H4 (cell line): ENCODE results near the gene GTF2A1L. TPM values are rescaled to one million over a fixed set of nuclear protein-coding genes. Genes with fewer than 3 reads are reported as not detected.

ENCODE experiments used
- total RNA-seq: library from RNA; depleted of rRNA; stranded (reverse); fragments of >200 nt; shearing (Covaris generic); gene quantifications from 2 replicates; pipeline ENCODE4 v1.2.3, GENCODE V29; 2014; rRNA removed

GTF2A1L gene
- total RNA-seq, 1 experiment from 2014 or later: 0.60 TPM

Other genes with a start within 250 kb of the GTF2A1L start
- gene PPP1R21, start 177.1 kb upstream of the GTF2A1L start, total RNA-seq: 6.7 and 11.5 TPM in 2 replicates
- gene STON1, start 87.7 kb upstream of the GTF2A1L start, total RNA-seq: 5.8 and 6.1 TPM in 2 replicates
- not detected in 2 replicates for gene LHCGR, start 137.9 kb downstream of the GTF2A1L start, total RNA-seq